Retinal pigment epithelial cell (primary cell): ENCODE measurements around the gene MYLK.

Experiments used
- DNase-seq: peaks from one replicate; pipeline ENCODE4 v3.0.0-alpha.2; 2010; ENCODE audit warnings: low read depth
- H3K4me3 ChIP-seq: 2 replicates; pipeline ENCODE4 v1.5.1; 2011; ENCODE audit warnings: mild to moderate bottlenecking, low read length, control low read depth, moderate library complexity
- TF ChIP-seq, protein P1 (sequence below): conservative IDR thresholded peaks from 2 replicates; pipeline ENCODE4 v1.5.1; 2011; ENCODE audit warnings: low read depth, low read length, control low read depth, inconsistent platforms

MYLK gene

GRCh38 chr3:123695731-123696640 is 188.1 kb downstream of the MYLK start:
- no peak overlapping the region for H3K4me3 ChIP-seq
- no peak for DNase-seq
- TF ChIP-seq, protein P1, sequence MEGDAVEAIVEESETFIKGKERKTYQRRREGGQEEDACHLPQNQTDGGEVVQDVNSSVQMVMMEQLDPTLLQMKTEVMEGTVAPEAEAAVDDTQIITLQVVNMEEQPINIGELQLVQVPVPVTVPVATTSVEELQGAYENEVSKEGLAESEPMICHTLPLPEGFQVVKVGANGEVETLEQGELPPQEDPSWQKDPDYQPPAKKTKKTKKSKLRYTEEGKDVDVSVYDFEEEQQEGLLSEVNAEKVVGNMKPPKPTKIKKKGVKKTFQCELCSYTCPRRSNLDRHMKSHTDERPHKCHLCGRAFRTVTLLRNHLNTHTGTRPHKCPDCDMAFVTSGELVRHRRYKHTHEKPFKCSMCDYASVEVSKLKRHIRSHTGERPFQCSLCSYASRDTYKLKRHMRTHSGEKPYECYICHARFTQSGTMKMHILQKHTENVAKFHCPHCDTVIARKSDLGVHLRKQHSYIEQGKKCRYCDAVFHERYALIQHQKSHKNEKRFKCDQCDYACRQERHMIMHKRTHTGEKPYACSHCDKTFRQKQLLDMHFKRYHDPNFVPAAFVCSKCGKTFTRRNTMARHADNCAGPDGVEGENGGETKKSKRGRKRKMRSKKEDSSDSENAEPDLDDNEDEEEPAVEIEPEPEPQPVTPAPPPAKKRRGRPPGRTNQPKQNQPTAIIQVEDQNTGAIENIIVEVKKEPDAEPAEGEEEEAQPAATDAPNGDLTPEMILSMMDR, result no peak

DNA sequence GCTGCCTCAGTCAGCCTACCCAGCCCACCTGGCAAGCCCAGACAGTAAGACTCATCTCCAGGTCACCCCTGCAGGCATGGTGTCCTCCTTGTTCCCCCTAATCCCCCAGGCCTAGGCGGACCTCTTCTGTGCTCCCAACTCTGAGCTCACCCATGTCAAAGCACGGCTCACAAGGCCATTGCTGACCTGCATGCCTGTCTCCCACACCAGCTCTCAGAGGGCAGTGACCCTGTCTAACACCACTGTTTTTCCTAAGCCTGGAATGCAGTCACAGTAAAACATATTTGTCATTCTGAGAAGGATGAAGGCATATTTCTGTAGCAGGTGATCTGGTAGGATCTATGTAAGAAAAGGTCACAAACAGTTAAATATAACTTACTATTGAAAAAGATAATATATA is 189.0 kb downstream of the MYLK start:
- TF ChIP-seq, protein P1, result no peak
- H3K4me3 ChIP-seq, result no peak overlapping the region
- no peak for DNase-seq

DNA sequence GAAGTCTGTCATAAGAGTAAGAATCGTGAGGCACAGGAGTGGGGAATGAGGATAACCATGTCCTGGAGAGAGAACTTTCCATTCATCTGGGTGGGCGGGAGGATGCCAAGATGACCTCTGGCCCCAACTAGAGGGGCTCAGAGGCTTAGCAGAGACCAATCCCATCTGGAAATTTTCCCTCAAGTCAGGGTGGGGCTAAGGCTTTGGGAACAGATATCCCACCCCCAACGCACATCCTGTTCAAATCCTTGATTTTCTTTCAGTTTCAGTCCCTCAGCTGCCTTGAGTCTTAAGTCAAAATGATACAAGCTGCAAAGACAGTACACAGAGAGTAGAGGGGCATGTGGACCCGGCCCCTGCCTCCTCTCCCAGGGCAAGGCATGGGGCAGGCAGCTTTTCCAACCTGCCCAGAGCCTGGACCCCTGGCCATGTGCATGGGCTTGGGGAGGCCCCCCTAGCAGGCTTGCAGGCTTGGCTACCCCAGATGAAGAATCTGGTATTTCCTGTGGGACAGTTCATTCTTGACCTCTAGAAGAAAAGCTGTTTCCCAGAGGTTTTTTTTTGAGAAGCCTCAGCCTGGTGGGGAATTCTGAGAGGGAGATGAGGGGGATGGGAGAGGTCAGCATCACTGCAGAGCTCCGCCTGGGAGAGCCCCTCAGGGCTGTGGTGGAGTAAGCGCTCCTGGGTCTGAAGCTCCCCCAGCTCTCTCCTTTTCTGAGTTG is 189.6 kb downstream of the MYLK start:
- DNase-seq, result no peak
- no peak overlapping the region for H3K4me3 ChIP-seq
- TF ChIP-seq, protein P1, result no peak

GRCh38 chr3:123693584-123694190 is 190.4 kb downstream of the MYLK start:
- TF ChIP-seq, protein P1, result no peak
- DNase-seq, result no peak
- H3K4me3 ChIP-seq, result no peak overlapping the region

DNA sequence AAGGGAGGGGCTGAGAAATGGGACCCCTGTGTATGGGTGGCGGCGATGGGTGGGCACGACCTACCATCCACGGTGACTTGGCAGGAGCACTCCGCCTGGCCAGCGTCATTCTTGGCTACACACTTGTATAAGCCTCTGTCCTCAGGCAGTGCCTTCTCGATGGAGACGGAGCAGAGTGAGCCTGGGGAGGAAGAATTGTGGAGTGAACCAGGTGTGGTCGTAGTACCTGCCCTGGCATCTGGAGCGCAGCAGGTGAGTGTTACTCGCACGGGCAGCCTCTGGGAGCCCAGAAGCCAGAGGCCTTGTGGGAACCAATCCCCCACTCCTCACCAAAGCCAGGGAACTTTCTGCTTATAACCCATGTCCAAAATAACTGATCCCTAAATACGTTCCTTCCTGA is 191.5 kb downstream of the MYLK start:
- no peak overlapping the region for H3K4me3 ChIP-seq
- no peak for DNase-seq
- TF ChIP-seq, protein P1, result no peak

DNA sequence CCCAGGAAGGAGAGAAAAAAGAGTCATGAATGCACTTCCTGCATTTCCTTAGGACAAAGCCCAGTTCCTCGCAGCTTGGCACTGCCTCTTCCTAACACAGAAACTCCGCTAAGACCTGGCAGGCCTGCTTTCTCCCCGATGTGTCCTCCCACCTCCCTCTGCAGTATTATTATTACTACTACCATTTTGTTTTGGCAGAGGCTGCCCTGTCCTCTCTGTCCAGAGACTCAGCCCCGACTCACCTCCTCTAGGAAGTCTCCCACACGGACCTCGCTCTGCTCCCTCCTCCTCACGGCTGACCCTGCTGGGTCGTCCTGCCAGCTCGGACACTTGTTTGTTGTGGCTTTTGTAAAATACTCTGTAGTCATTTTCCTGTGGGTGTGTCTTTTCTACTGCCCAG is 192.1 kb downstream of the MYLK start:
- DNase-seq, result no peak
- no peak overlapping the region for H3K4me3 ChIP-seq
- TF ChIP-seq, protein P1, result no peak
